ENCODE measurements around the gene SLAMF6. TPM values are rescaled to one million over a fixed set of nuclear protein-coding genes. Genes with fewer than 3 reads are reported as not detected.

Gene SLAMF6
- total RNA-seq, 3 donors from 2014 or later: 1.1 to 3.2 (median 2.6) TPM

DNA sequence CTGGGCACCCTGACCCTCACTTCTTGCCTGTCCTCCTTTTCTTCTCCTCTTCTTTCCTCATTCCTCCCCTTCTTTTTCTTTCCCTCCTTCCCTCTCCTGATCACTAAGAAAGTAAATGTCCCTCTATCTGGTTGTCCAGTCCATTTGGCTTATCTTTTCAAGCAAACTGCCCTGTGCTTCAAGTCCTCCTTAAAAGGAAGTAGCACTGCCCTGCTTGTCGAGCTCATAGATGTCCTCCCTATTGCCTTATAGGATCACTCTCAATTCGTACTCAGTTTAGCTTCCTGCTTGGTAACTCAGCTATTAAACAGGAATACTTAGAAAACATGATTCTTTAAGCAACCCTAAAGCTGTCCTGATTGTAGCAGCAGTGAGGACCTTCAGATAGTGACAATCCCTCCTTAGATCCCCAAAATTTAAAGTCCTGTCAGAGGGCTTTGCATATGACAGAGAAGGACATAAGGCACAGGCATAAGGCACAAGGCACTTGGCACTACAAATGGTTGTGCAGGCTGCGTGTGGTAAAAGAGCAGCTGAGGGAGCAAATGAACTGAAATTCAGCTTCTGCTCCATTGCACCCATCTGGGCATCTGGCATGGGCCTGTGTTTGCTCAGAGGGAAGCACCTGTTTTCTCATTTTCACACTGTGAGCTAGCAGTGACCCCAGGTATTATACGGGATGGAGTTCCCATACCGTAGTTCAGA lies 26.1 kb upstream of the SLAMF6 start:
- Histone ChIP-seq H3K4me3 (no peak overlapping the region), H3K9me3 (no peaks in the 10 kb centered on the region), H3K27ac (no peak overlapping the region), H3K27me3 (no peaks in the 10 kb centered on the region), H3K36me3 (no peaks in the 10 kb centered on the region), H3K4me1 (no peaks in the 10 kb centered on the region)
- intact Hi-C loops (cut with DNase I; ENCODE audit: low total_unique reads): no loop called here
- TF ChIP-seq POLR2A (IDR thresholded peaks at IDR 0.05): no peak
- TF ChIP-seq CTCF (IDR thresholded peaks at IDR 0.05): no peak
- no peak for TF ChIP-seq POLR2AphosphoS5 (IDR thresholded peaks at IDR 0.05)
- DNase-seq (ENCODE audit: low spot score in 2 of 2): no peak

DNA sequence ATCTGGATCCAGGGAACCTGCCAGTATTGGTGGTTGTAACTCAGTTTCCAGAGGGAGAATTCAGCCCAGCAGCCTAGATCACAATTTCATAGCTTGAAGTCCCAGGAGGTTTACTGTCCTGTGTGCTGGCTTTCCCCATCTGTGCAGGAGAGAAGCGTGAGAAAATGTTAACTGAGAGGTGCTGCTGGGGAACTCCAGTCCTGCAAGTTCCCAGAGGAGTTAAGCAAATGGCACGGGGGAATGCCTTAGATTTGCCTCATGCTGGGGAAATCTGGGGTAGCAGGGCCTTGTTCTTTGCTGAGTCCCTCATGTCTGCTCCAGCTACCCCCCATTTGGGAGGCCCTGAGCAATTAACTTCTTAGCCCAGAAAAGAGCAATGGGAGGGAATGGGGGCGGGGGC lies 25.1 kb upstream of the SLAMF6 start:
- intact Hi-C loops (cut with DNase I; ENCODE audit: low total_unique reads): no loop called here
- TF ChIP-seq POLR2A (IDR thresholded peaks at IDR 0.05): no peak
- TF ChIP-seq CTCF (IDR thresholded peaks at IDR 0.05): no peak
- TF ChIP-seq POLR2AphosphoS5 (IDR thresholded peaks at IDR 0.05): no peak

GRCh38 chr1:160547422-160547821 lies 24.4 kb upstream of the SLAMF6 start:
- Histone ChIP-seq H3K4me1 (no peaks in the 10 kb centered on the region), H3K4me3 (no peak overlapping the region), H3K36me3 (no peaks in the 10 kb centered on the region), H3K27ac (no peak overlapping the region), H3K9me3 (no peaks in the 10 kb centered on the region), H3K27me3 (no peaks in the 10 kb centered on the region)
- TF ChIP-seq POLR2AphosphoS5 (IDR thresholded peaks at IDR 0.05) (no peak), POLR2A (IDR thresholded peaks at IDR 0.05) (no peak), CTCF (IDR thresholded peaks at IDR 0.05) (no peak)
- DNase-seq (ENCODE audit: low spot score in 2 of 2): no peak
- intact Hi-C loops (cut with DNase I; ENCODE audit: low total_unique reads): no loop called here

More for the DNA sequence above, 25.1 kb upstream of the SLAMF6 start:
- Histone ChIP-seq H3K4me1 (no peaks in the 10 kb centered on the region), H3K9me3 (no peaks in the 10 kb centered on the region), H3K36me3 (no peaks in the 10 kb centered on the region), H3K27ac (no peak overlapping the region), H3K4me3 (no peak overlapping the region), H3K27me3 (no peaks in the 10 kb centered on the region)
- no peak for DNase-seq (ENCODE audit: low spot score in 2 of 2)

- H3K4me3 ChIP-seq: no peak overlapping the region
- DNase-seq (ENCODE audit: low spot score in 2 of 2): no peak
- H3K27me3 ChIP-seq: no peaks in the 10 kb centered on the region
These were observed 23.9 kb upstream of the SLAMF6 start for GRCh38 chr1:160546942-160547341.

More at GRCh38 chr1:160546942-160547341, 23.9 kb upstream of the SLAMF6 start:
- Histone ChIP-seq H3K9me3 (no peaks in the 10 kb centered on the region), H3K36me3 (no peaks in the 10 kb centered on the region), H3K27ac (no peak overlapping the region), H3K4me1 (no peaks in the 10 kb centered on the region)
- intact Hi-C loops (cut with DNase I; ENCODE audit: low total_unique reads): no loop called here
- TF ChIP-seq POLR2A (IDR thresholded peaks at IDR 0.05) (no peak), CTCF (IDR thresholded peaks at IDR 0.05) (no peak), POLR2AphosphoS5 (IDR thresholded peaks at IDR 0.05) (no peak)

Data from breast epithelium (tissue), 4 donors.